HepG2 (cell line): Measurements from ENCODE around the gene BAIAP2L1. TPM values are rescaled to one million over a fixed set of nuclear protein-coding genes. Genes with fewer than 3 reads are reported as not detected.
A peak's percentile ranks its signal among the peaks of the same experiment; 100 is the strongest.

Experiments
- GATAD1 ChIP-seq: IDR thresholded peaks from 2 replicates; pipeline ENCODE4 v1.6.1; 2016; ENCODE audit warnings: missing genetic modification reagents, missing compliant biosample characterization
- ISL2 ChIP-seq: sonication (generic); formaldehyde crosslinking; IDR thresholded peaks from 2 replicates; pipeline ENCODE4 v1.5.0; 2020; ENCODE audit warnings: missing genetic modification reagents
- ISX ChIP-seq: sonication (generic); formaldehyde crosslinking; conservative IDR thresholded peaks from 2 replicates; pipeline ENCODE4 v1.5.0; 2020; ENCODE audit warnings: missing genetic modification reagents
- MED1 ChIP-seq: sonication (generic); formaldehyde crosslinking; IDR thresholded peaks from 2 replicates; pipeline ENCODE4 v1.4.0; 2020; ENCODE audit warnings: missing genetic modification reagents
- NFIC ChIP-seq: IDR thresholded peaks from 2 replicates; pipeline ENCODE4 v1.6.1; 2012; ENCODE audit warnings: mild to moderate bottlenecking, low read length, inconsistent platforms
- PLRG1 ChIP-seq: fragments of 450-650 bp; conservative IDR thresholded peaks from 2 replicates; pipeline ENCODE4 v1.6.1; 2016
- PTBP1 ChIP-seq: fragments of 200-400 bp; formaldehyde crosslinking; IDR thresholded peaks from 2 replicates; pipeline ENCODE4 v1.6.1; 2018; ENCODE audit warnings: low read length, low read depth; ENCODE audit not compliant: poor library complexity, severe bottlenecking
- RAD21 ChIP-seq: fragments of 450-650 bp; formaldehyde crosslinking; IDR thresholded peaks from 2 replicates; pipeline ENCODE4 v1.5.0; 2020; ENCODE audit warnings: mild to moderate bottlenecking
- SMAD9 ChIP-seq: sonication (generic); formaldehyde crosslinking; IDR thresholded peaks from 2 replicates; pipeline ENCODE4 v1.5.1; 2020; ENCODE audit warnings: mild to moderate bottlenecking, missing genetic modification reagents
- SMARCC2 ChIP-seq: fragments of 450-650 bp; IDR thresholded peaks from 2 replicates; pipeline ENCODE4 v1.6.1; 2017; ENCODE audit warnings: antibody characterized with exemption, mild to moderate bottlenecking
- SNRNP70 ChIP-seq: fragments of 200-400 bp; formaldehyde crosslinking; IDR thresholded peaks from 2 replicates; pipeline ENCODE4 v1.6.1; 2017; ENCODE audit warnings: mild to moderate bottlenecking, low read depth, low read length, moderate library complexity
- ZBTB46 ChIP-seq: sonication (generic); formaldehyde crosslinking; IDR thresholded peaks from 2 replicates; pipeline ENCODE4 v1.4.0; 2020; ENCODE audit warnings: mild to moderate bottlenecking, missing genetic modification reagents, borderline replicate concordance
- ZKSCAN8 ChIP-seq: IDR thresholded peaks from 2 replicates; pipeline ENCODE4 v1.6.1; 2016; ENCODE audit warnings: borderline replicate concordance, missing genetic modification reagents, missing compliant biosample characterization
- ZMAT5 ChIP-seq: sonication (generic); formaldehyde crosslinking; IDR thresholded peaks from 2 replicates; pipeline ENCODE4 v1.5.0; 2020; ENCODE audit warnings: mild to moderate bottlenecking, low read depth, missing genetic modification reagents, borderline replicate concordance
- ZNF235 ChIP-seq: sonication (generic); formaldehyde crosslinking; IDR thresholded peaks from 2 replicates; pipeline ENCODE4 v1.8.1; 2023; ENCODE audit warnings: mild to moderate bottlenecking, missing genetic modification reagents, borderline replicate concordance
- ZNF253 ChIP-seq: sonication (generic); formaldehyde crosslinking; IDR thresholded peaks from 2 replicates; pipeline ENCODE4 v1.8.0; 2022; ENCODE audit warnings: mild to moderate bottlenecking, missing genetic modification reagents, borderline replicate concordance
- ZNF296 ChIP-seq: sonication (generic); formaldehyde crosslinking; conservative IDR thresholded peaks from 2 replicates; pipeline ENCODE4 v1.5.0; 2020; ENCODE audit warnings: mild to moderate bottlenecking, missing genetic modification reagents
- ZNF318 ChIP-seq: sonication (generic); formaldehyde crosslinking; IDR thresholded peaks from 2 replicates; pipeline ENCODE4 v1.4.0; 2020; ENCODE audit warnings: mild to moderate bottlenecking, missing genetic modification reagents
- ZNF44 ChIP-seq: sonication (generic); formaldehyde crosslinking; IDR thresholded peaks from 2 replicates; pipeline ENCODE4 v1.5.1; 2020; ENCODE audit warnings: mild to moderate bottlenecking, missing genetic modification reagents
- ZNF7 ChIP-seq: IDR thresholded peaks from 2 replicates; pipeline ENCODE4 v1.6.1; 2016; ENCODE audit warnings: missing biosample characterization, missing genetic modification reagents
- polyA plus RNA-seq, 8 experiments: library from polyadenylated mRNA; depleted of rRNA in 3 of 8; stranded (reverse) in 7 of 8; unstranded in 1 of 8; fragments of >200 nt; fragmentation: Illumina TruSeq in 4 of 8; extraction: Trizol in 4 of 8; gene quantifications; 2 replicates each; pipeline versions ENCODE4 v1.2.1 to v1.2.3, GENCODE V29; 2011 to 2016; ENCODE audit warnings: low read depth in 4 of 8, missing spikeins in 1 of 8, mixed read lengths in 1 of 8; ENCODE audit not compliant: insufficient read depth in 1 of 8
- total RNA-seq, 5 experiments: library from RNA; depleted of rRNA; stranded (reverse); fragments of >200 nt; fragmentation: Illumina TruSeq; extraction: Trizol; gene quantifications; 2 replicates each; pipeline ENCODE4 v1.2.3, GENCODE V29; 2016; ENCODE audit warnings: low read depth in 1 of 5

Gene BAIAP2L1
- total and polyA plus RNA-seq, 2 of the 13 experiments (the other 11 are each of a cell fraction or from before 2014, with no cell fraction given), result 13.0 to 21.5 TPM

GRCh38 chr7:98418636-98419315, 17.9 kb upstream of the BAIAP2L1 start (continued):
- TF ChIP-seq ZNF318 (CRISPR knock-in tag), result no peak
- no peak for TF ChIP-seq ZNF235 (CRISPR knock-in tag)
- no peak for TF ChIP-seq RAD21 (CRISPR knock-in tag)
- TF ChIP-seq ZKSCAN8 (CRISPR knock-in tag), result peak; percentile 95
- no peak for TF ChIP-seq ZBTB46 (CRISPR knock-in tag)
- no peak for TF ChIP-seq SNRNP70
- TF ChIP-seq ISX (CRISPR knock-in tag), result no peak
- TF ChIP-seq ZNF253 (CRISPR knock-in tag), result no peak
- no peak for TF ChIP-seq ZNF7 (CRISPR knock-in tag)
- no peak for TF ChIP-seq ZMAT5 (CRISPR knock-in tag)
- TF ChIP-seq NFIC, result peak; percentile 86
- TF ChIP-seq ZNF44 (CRISPR knock-in tag), result no peak
- no peak for TF ChIP-seq SMAD9 (CRISPR knock-in tag)
- TF ChIP-seq GATAD1 (CRISPR knock-in tag), result peak; percentile 69
- TF ChIP-seq ZNF296 (CRISPR knock-in tag), result no peak
- TF ChIP-seq PLRG1, result no peak
- peak; percentile 98 for TF ChIP-seq MED1 (CRISPR knock-in tag)
- 0 out of 2 replicates have a peak, but pooled peaks have one; percentile 51 for TF ChIP-seq SMARCC2
- TF ChIP-seq ISL2 (CRISPR knock-in tag), result peak; percentile 93
- TF ChIP-seq PTBP1, result no peak
